Stimulated activated CD4-positive, alpha-beta T cell treated with anti-CD3 and anti-CD28 coated beads, TNF-alpha, amount 100 ng/mL, for 24 hours (primary cell): ENCODE measurements around the gene NRXN3.

Source experiments
- DNase-seq, 3 experiments: peaks; one replicate each; pipeline ENCODE4 v3.0.0-alpha.2; 2020; ENCODE audit warnings: low read depth in 3 of 3

The NRXN3 gene

GRCh38 chr14:78709795-78710557 is 539.8 kb downstream of the NRXN3 start:
- no peak for DNase-seq

DNA sequence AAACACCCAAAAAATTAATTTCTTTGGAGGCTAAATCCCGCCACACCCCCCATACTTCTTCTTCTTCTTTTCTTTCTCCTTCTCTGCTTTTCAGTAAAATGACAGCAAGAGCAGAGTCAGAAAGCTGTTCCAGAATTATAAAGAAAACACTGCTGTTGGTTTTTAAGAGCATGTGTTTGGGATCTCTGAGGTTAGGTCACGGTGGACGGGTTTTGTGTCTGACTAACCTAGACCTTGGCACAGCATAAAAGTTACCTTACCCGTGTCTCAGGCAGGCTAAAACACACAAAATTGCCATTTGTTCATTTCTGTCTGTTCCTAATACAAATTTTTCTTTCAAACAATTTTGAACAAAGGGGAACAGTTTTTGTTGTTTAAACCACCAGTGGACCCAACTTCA is 540.8 kb downstream of the NRXN3 start:
- DNase-seq = no peak

DNA sequence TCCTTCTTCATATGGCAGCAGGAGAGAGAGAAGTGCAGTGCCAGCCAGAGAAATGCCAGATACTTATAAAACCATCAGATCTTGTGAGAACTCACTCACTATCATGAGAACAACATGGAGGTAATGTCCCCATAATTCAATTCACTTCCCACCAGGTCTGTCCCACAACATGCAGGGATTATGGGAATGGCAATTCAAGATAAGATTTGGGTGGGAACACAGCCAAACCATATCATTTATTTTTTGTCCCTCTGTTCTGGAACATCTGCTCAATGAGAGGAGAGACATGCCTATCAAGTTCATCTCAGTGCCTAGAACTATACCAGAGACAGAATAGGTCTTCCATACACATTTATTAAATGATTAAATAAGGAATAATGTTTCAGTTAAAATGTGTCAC is 543.5 kb downstream of the NRXN3 start:
- DNase-seq = no peak

GRCh38 chr14:78714711-78715110 is 544.5 kb downstream of the NRXN3 start:
- DNase-seq = no peak

DNA sequence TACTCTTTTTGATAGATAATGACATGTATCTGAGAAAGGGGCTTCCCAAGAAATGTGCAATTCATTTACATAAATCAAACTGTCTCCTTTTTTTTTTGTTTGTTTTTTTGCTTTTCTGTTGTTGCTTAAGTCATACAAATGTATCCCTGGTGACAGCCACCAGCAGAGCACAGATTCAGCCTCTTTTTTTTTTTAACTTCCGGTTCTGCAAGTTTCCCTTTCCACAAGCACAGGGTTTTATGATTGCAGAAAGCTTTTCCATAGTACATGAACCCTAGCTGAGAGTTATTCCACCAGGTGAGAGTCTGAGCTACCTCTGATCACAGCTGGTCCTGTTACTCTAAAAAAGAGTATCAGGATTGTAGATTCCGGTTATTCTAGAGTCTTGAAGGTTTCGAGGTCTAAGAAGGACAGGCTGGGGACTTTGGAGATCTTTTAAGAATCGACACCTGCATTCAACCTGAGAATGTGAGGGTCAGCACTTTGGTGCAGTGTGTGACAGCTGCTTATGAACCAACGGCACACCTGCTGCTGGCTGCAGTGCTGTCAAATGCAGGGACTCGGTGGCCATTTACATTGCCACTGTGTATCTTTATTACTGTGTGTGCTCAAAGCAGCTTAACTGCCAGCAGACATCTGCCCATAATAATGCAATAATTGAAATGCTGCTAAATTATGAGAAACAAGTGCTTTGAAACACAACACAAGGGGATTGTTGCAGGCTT is 551.7 kb downstream of the NRXN3 start:
- no peak for DNase-seq

DNA sequence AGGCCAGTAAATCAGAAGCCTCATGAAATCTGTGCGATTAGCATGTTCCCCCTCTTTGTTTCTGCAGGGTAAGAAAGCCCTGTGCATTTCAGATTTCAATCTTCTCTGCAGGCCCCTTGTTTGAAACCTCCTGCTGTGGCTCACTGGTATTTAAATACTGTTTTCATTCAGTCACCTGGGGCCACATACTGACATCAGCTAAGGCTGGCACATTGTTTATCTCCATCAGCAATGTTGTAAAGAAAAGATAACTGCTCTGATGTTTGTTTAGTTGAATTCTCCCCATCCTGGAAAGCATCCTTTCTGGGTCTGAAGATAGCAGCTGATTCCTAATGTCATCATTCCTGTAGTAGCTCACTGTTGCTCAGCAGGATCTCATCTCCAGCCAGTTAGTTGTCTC is 554.9 kb downstream of the NRXN3 start:
- DNase-seq = no peak

DNA sequence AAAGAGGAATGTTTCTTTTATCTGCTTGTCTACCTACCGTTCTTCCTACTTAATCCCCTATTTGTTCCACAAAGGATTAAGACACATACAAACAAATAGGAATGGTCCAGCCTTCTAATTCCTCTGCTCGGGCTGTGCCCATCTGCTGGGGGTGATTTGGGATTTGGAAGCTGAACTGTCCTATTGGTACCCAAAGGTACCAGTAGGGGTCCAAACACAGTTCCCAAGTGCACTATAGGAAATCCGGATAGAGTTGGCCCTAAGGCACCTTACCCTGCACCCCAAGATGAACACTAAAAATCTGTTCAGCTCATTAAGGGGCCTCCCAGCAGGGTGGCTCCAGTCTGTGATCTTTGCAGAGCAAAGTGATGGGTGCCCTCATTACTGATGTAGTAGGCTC is 566.9 kb downstream of the NRXN3 start:
- DNase-seq = no peak

DNA sequence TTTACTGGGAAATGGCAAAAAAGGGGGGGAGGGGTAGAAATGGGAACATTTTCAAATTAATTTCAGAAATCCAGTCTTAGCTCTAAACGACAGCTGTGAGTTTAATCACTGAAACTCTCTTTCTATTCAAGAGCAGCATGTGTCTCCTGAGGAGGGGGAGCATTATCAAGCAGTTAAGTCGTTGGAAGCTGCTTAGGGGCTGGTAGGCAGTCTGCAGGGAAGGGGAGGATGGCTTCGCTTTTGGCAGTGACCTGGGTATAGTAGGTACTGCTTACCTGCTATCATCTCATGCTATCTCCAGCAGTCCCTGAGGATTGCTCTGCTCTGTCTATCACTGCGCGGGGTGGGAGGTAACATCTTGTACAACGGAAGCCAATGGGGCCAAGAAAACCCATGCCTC is 567.4 kb downstream of the NRXN3 start:
- no peak for DNase-seq

GRCh38 chr14:78746086-78746595 is 576.0 kb downstream of the NRXN3 start:
- DNase-seq = no peak

- DNase-seq = no peak
Observed at GRCh38 chr14:78747813-78748212, 577.6 kb downstream of the NRXN3 start.

DNA sequence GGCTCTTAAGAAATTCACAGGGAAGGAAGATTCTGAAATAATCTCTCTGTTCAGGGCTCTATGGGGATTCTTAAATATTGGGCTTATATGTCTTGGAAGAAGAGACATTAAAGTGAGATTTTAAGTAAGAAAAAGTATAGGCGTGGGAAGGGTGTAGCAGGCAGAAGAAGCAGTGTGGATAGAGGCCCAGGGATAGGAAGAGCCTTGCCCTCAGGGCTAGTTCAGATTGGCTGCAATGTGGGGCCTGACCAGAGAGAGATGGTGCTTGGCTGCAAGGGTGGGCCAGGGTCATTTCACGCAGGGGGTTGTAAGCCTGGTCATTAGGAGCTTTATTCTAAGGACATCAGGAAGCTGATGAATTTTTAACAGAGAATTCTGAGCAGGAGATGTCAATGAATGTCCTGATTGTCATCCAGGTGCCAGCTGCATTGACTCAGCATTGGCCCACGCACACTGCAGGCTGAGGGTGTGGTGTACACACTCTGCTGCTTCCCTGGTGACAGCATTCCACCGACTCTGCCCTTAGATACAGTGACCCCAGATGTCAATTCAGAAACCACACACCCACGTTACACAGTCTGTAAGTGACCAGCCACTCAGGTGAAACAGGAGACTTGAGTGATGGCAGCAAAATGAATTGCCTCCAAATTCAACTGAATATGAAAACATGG is 582.5 kb downstream of the NRXN3 start:
- DNase-seq = no peak

DNA sequence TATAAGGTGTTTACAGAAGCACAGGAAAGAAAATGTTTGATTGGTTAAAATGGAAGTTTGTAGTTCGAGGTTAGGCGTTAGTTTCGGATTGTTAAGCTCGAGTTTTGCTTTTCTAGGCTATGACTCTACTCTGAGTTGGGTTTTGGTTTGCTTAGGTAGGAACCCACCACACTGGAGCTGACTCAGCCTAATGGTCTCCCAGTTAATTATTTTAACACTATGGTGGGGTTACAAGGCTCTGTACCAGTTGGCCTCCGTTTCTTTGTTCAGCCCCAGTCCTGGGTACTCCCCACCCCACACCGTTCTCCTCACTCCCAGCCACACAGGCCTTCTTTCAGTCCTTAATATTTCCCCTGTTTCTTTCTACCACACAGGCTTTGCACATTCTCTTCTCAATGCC is 583.9 kb downstream of the NRXN3 start:
- no peak for DNase-seq

GRCh38 chr14:78758333-78758732 is 588.2 kb downstream of the NRXN3 start:
- DNase-seq = no peak

- DNase-seq = no peak
Observed at GRCh38 chr14:78762331-78762730, 592.2 kb downstream of the NRXN3 start.

DNA sequence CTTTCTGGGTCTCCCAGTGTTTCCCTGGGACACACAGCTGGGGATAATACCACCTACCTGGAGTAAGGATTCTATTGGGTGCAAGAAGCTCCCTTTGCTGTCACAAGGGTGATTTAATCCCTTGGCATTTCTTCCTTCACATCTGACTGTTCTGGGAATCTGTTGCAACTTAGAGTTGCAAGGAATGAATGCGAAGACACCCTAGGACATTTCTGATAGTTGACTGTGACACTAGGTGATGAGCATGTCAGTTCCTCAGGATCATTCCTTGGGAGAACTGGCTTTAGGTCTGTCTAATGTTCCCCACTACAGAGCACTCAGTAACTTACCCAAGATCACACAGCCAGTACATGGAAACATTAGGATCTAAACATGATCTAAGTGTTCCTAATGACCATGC is 593.6 kb downstream of the NRXN3 start:
- DNase-seq = no peak

DNA sequence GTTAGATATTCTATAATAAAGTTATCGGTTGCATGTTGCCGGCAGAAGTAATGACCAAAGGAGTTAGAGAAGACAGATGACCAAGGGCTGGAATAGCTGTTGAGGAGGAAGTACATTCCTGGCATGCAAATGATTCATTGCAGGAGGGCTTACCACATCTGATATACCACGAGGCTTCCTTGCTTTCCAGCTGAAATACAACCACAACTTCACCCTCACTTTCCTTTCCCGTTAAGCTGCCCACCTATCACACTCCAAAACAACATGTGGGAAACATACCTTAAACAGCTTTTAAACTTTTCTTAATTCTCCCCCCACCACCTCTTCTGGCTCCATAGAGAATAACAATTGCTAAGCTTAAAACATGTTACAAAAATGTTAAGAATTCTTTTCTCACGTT is 594.1 kb downstream of the NRXN3 start:
- DNase-seq = no peak

DNA sequence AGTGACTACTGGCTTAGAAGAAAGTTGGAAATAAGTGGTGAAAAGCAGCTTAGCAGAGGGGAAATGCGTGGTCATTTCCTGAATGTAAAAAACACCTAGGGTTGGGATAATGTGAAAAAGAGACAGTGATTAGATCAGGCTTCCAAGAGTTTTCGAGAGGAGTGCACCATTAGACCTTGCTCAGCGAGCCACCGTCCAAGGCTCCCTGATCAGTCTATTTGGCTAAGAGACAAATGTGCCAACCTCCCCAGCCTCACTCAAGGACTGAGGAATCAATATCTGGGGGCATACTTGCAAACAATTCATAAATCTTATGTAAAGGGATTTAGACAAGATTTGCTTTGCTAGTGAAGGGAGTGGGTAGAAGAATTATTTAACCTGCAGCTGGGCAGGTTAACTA is 594.5 kb downstream of the NRXN3 start:
- DNase-seq = no peak

GRCh38 chr14:78767436-78767835 is 597.3 kb downstream of the NRXN3 start:
- no peak for DNase-seq

- DNase-seq = no peak
Observed at GRCh38 chr14:78782551-78782950, 612.4 kb downstream of the NRXN3 start.

- DNase-seq = no peak
Observed at GRCh38 chr14:78785265-78785664, 615.1 kb downstream of the NRXN3 start.

DNA sequence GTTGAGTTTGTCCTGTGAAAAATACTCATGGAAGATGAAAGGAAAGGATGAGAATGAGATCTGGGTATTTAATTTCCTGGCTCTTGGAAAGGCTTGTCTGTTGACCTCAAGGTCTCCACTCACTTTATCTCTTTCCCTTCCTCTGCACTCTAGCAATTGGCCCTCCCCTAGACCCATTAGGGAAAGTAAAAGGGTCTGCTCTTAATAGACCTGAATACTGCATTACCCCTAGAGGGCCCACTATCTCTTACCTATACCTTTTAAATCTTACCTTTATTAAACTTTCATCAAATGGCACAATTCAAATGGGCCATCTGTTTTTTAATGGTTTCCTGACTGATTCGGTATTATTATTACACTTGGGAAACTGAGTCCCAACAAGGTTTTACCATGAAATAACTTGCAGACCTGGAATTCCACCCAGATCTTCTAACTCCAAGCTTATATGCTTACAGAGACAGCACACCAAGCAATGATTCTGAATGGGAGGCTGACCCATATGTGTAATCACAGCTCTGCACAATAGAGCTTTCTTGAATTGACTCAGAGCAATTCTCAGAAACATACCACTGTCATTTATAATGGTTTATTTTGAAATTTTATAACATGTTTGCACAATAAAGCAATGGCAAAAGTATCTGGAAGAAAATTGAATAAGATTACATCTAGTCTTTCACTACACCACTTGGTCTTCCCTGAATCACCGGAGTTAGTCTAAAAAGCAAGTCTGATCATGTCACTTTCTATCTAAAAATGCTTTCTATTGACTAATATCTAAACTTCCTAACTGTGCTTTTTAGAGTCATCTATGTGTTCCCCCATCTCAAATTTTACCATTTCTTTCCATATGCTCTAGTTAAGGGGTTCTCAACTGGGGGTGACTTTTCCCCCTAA is 618.5 kb downstream of the NRXN3 start:
- DNase-seq = no peak

DNA sequence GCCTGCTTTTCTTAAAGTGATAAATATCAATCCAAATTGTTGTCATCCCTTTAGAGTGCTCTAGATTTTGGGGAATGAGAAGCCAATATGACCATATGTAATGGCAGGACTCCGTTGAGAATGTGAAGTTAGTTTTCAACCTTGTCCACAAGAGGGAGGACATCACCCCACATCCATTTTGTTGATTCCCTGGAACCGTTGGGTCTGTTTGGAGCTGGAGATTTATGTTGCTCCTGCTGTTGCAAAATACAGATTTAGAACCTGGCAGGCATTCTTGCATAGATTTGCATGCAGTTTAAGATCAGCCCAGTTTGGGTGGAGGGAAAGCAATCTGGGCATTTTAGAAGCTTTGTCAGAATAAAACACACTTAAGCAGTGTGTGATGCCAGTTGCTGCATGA is 620.1 kb downstream of the NRXN3 start:
- DNase-seq = no peak
